Medulla oblongata (tissue), 1 donor: ENCODE measurements around the gene SVEP1.
"Not testable (repeated sequence)": the region's sequence is repeated elsewhere in the genome, so short reads cannot be mapped to it uniquely, and the experiment has no call there.

Source experiments
- DNase-seq: peaks from one replicate; pipeline ENCODE4 v3.0.0-alpha.2; 2015; ENCODE audit errors: extremely low spot score

The SVEP1 gene

GRCh38 chr9:110579034-110579861, at the start of gene SVEP1:
Gene SVEP1 (minus strand): TSS chr9:110579741. CDS start chr9:110579543, 198 bp downstream.
- peak; percentile 5 for DNase-seq

DNA sequence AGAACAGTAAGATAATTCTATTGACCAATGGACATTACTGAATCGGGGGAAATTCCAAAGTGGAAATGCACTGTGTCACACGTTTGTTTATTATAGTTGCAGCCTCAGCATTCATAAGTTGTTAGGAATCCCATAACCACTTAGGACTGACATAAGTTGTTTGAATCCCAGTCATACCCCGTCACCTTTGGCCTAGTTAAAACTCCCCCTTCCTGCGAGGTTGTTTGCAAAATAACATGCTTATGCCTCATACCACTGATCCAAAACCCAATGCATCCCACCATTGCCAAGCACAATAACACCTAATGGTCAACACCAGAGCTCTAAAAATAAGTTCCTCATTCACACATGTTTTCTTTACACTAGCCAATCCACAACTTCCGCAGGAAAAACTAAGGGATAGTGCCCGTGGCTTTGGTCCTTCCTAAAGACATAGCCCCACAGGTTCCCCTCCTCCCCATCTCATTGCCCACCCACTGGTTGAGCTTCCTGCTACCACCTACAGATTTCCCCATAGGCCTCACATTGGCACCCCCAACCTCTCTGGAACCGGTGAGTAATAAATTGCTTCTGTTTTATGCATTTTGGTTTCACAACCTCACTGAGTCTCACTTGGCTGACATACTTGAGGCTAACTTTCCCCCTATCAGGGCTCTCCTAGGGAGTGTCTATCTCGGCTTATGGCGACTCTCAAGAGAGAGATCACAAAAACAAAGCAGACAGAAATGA, 46.7 kb upstream of the SVEP1 start:
- DNase-seq: no peak

DNA sequence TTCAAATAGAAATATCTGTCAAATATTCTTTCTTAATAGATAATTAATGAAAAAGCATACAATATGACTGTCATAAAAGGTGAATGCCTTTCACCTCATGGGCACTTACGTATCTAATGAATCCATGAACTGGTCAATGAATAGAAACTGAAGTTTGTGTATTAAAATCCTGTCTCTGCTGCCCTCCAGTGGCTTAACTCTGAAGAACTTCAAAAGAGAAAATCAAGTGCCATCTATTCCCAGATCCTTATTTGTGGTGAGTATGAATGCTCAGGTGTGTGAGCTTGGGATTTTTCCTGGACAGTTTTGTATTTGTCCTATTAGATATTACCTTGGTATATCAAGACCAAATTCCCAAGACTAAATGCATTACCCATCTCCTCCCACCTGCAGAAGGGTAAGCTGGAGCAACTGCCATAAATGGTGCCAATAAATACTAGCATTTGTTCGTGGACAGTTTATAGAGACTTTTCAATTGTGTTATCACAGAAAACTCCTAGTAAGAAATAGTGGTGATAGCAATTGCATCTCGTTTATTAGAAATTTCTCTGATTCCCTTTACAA, 44.0 kb upstream of the SVEP1 start:
- DNase-seq: peak; percentile 87

DNA sequence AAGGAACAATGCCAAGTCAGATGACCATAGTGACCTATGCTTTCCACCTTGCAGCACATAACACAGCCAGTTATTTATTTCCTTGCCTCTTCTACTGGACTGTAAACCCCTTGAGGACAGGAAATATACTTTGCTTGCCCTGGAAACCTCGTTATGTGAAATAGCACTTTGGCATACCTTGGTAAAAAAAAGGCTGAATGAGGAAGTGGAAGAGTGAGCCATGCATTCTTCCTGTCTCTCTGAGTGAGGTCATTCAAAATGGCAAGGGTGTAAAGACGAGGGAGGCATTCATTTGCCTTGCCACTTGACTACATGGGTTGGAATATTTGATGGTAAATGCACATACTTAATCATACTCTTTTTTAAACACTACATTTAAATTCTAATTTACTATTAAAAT, 42.8 kb upstream of the SVEP1 start:
- DNase-seq: no peak

- DNase-seq: no peak
Observed at GRCh38 chr9:110620726-110621125, 41.2 kb upstream of the SVEP1 start.

GRCh38 chr9:110619831-110620230, 40.3 kb upstream of the SVEP1 start:
- DNase-seq: no peak

DNA sequence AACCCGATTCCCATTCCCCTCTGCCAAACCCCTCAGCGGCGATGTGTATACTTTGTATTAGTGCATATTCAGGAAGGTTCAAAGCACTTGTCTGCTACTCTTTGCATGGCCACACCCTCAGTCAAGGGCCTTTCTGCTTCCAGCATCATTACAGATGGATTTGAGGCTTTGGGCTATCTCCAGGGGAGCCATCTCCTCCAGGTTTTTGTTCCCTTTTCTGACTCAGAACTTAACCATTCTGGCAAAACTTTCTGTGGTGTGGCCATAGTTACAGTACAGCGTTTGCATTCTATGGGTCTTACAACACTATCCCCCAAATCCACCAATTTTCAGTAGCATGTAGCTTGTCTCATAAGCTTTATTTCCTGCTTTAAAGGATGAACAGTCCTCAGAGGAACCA, 36.0 kb upstream of the SVEP1 start:
- DNase-seq: no peak

GRCh38 chr9:110614576-110614975, 35.0 kb upstream of the SVEP1 start:
- DNase-seq: not testable (repeated sequence)

GRCh38 chr9:110606179-110606790, 26.7 kb upstream of the SVEP1 start:
- no peak for DNase-seq

- no peak for DNase-seq
Observed at GRCh38 chr9:110605565-110605964, 26.0 kb upstream of the SVEP1 start.

GRCh38 chr9:110604171-110604601, 24.6 kb upstream of the SVEP1 start:
- peak; percentile 29 for DNase-seq

- DNase-seq: no peak
Observed at GRCh38 chr9:110602281-110602680, 22.7 kb upstream of the SVEP1 start.

DNA sequence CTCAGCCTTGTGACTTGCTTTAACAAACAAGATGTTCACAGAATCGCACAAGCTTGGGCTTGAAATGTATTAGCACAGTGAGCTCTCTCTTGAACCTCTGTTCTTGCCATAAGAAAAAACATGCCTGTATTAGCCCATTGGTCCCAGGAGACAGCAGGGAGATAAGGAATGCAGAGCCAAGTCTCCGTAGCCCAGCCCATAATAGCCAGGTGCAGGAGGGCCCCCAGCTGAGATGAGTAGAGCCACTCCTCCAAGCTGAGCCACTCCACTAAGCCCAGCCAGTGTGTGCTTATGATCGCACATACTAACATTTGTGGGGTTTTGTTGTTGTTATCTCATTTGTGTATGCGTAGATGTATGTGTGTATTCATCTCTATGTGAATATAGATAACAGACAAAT, 21.6 kb upstream of the SVEP1 start:
- DNase-seq: no peak

GRCh38 chr9:110599468-110599867, 19.9 kb upstream of the SVEP1 start:
- no peak for DNase-seq

DNA sequence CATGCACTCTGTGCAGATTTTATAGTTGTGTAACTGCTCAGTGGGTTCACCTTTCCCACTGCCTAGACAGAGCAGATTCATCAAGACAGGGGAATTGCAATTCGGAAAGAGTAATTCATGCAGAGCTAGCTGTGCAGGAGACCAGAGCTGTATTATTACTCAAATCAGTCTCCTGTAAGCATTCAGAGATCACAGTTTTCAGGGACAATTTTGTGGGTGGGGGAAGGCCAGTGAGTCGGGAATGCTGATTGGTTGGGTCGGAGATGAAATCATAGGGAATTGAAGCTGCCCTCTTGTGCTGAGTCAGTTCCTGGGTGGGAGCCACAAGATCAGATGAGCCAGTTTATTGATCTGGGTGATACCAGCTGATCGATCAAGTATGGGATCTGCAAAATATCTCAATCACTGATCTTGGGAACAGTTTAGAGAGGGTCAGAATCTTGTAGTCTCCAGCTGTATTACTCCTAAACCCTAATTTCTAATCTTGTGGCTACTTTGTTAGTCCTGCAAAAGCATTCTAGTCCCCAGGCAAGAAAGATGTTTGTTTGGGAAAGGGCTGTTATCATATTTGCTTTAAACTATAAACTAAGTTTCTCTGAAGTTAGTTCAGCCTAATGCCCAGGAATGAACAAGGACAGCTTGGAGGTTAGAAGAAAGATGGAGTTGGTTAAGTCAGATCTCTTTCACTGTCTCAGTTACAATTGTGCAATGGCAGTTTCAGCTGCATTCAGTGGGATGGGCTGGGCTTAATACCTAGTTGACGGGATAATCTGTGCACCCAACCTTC, 12.7 kb upstream of the SVEP1 start:
- DNase-seq: no peak

GRCh38 chr9:110591526-110591925, 12.0 kb upstream of the SVEP1 start:
- DNase-seq: no peak

GRCh38 chr9:110590816-110591215, 11.3 kb upstream of the SVEP1 start:
- no peak for DNase-seq

DNA sequence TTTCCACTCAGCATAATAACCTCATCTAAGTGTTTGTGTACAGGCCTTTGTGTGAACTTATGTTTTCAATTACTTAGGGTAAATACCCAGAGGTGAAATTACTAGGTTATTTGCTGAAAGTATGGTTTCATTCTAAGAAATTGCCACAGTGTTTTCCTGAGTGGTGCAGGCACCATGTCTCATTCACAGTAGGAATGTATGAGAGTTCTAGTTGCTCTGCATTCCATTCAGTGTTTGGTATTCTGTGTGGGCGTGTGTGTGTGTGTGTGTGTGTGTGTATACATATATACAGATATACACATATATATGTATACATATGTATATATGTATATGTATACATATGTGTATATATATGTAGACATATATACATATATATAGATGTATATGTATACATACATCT, 8.8 kb upstream of the SVEP1 start:
- DNase-seq: no peak

GRCh38 chr9:110583237-110583636, 3.7 kb upstream of the SVEP1 start:
- DNase-seq: no peak

- DNase-seq: no peak
Observed at GRCh38 chr9:110582156-110582555, 2.6 kb upstream of the SVEP1 start.

DNA sequence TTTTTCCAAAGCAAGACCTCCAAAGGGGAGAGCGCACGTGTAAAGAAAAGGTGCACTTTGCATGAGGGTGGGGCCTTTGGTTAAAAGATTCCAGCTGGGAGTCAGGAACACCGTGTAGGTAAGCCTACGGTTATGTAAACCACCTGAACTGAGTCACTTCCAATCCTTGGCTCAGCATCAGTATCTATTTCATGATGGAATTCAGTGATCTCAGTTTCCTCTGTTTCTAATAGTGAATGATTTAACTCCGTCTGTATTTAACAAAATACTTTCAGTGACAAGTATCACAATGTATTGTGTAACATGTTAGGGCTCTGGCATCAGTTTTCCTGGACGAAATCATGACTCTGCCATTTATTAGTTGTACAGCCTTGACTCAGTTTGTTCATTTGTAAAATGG, 1.3 kb upstream of the SVEP1 start:
- no peak for DNase-seq

DNA sequence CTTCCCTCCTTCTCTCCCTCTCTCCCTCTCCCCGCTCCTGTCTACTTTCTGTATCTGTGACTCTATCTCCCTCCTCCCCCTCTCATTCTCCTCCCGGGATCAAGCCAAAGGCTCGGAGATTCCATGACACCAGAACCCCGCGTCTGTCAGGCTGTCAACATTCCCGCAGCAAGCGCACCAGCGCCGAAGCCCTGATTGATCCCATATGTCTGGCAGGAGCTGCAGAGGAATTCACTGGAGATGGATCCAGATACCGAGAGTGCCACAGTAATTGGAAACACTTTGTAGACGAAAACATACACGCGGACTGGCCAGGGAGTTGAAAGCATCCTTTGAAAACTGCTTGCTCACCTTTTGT, 300 bp upstream of the SVEP1 start:
- DNase-seq: no peak
